IMR-90 (cell line): Measurements from ENCODE around the gene PLP1.

ENCODE experiments used
- CEBPB ChIP-seq: IDR thresholded peaks from 2 replicates; pipeline ENCODE4 v1.6.1; 2012; ENCODE audit warnings: low read depth, low read length, improper control_type of control experiment
- CHD1 ChIP-seq: IDR thresholded peaks from 2 replicates; pipeline ENCODE4 v1.6.1; 2012; ENCODE audit warnings: low read depth, low read length, improper control_type of control experiment
- ELK1 ChIP-seq: fragments of 150-350 bp; IDR thresholded peaks from 2 replicates; pipeline ENCODE4 v1.6.1; 2016; ENCODE audit warnings: low read depth, mild to moderate bottlenecking, low read length, moderate library complexity, borderline replicate concordance
- MAFK ChIP-seq: IDR thresholded peaks from 2 replicates; pipeline ENCODE4 v1.6.1; 2012; ENCODE audit warnings: low read depth, low read length, improper control_type of control experiment
- MAZ ChIP-seq: IDR thresholded peaks from 2 replicates; pipeline ENCODE4 v1.6.1; 2012; ENCODE audit warnings: low read depth, mild to moderate bottlenecking, low read length, improper control_type of control experiment, moderate library complexity, borderline replicate concordance
- POLR2A ChIP-seq: IDR thresholded peaks from 2 replicates; pipeline ENCODE4 v1.6.1; 2012; ENCODE audit warnings: mild to moderate bottlenecking, low read depth, low read length
- RAD21 ChIP-seq: IDR thresholded peaks from 2 replicates; pipeline ENCODE4 v1.6.1; 2012; ENCODE audit warnings: low read length, improper control_type of control experiment
- RCOR1 ChIP-seq: IDR thresholded peaks from 2 replicates; pipeline ENCODE4 v1.6.1; 2012; ENCODE audit warnings: mild to moderate bottlenecking, low read length, improper control_type of control experiment; ENCODE audit not compliant: insufficient replicate concordance
- RFX5 ChIP-seq: IDR thresholded peaks from 2 replicates; pipeline ENCODE4 v1.8.0; 2012; ENCODE audit warnings: low read depth, mild to moderate bottlenecking, low read length, moderate library complexity
- SMC3 ChIP-seq: fragments of 150-350 bp; IDR thresholded peaks from 2 replicates; pipeline ENCODE4 v1.6.1; 2016; ENCODE audit warnings: low read depth, mild to moderate bottlenecking, antibody characterized with exemption, low read length, moderate library complexity
- USF2 ChIP-seq: fragments of 150-350 bp; IDR thresholded peaks from 2 replicates; pipeline ENCODE4 v1.6.1; 2017; ENCODE audit warnings: mild to moderate bottlenecking, antibody characterized with exemption, low read length, low read depth
- TF ChIP-seq, protein P1 (sequence below): conservative IDR thresholded peaks from 2 replicates; pipeline ENCODE4 v1.5.1; 2012; ENCODE audit warnings: mild to moderate bottlenecking, low read depth, low read length, improper control_type of control experiment

- TF ChIP-seq, protein P1, sequence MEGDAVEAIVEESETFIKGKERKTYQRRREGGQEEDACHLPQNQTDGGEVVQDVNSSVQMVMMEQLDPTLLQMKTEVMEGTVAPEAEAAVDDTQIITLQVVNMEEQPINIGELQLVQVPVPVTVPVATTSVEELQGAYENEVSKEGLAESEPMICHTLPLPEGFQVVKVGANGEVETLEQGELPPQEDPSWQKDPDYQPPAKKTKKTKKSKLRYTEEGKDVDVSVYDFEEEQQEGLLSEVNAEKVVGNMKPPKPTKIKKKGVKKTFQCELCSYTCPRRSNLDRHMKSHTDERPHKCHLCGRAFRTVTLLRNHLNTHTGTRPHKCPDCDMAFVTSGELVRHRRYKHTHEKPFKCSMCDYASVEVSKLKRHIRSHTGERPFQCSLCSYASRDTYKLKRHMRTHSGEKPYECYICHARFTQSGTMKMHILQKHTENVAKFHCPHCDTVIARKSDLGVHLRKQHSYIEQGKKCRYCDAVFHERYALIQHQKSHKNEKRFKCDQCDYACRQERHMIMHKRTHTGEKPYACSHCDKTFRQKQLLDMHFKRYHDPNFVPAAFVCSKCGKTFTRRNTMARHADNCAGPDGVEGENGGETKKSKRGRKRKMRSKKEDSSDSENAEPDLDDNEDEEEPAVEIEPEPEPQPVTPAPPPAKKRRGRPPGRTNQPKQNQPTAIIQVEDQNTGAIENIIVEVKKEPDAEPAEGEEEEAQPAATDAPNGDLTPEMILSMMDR, result no peak
- TF ChIP-seq RAD21 (no peak), CHD1 (no peak), POLR2A (no peak), RFX5 (no peak), RCOR1 (no peak), MAFK (no peak), USF2 (no peak), MAZ (no peak), CEBPB (no peak), SMC3 (no peak), ELK1 (no peak)
Observed at GRCh38 chrX:103782640-103783039, 6.0 kb downstream of the PLP1 start.
